ENCODE results near the gene IL1RAPL1.

IL1RAPL1 gene

DNA sequence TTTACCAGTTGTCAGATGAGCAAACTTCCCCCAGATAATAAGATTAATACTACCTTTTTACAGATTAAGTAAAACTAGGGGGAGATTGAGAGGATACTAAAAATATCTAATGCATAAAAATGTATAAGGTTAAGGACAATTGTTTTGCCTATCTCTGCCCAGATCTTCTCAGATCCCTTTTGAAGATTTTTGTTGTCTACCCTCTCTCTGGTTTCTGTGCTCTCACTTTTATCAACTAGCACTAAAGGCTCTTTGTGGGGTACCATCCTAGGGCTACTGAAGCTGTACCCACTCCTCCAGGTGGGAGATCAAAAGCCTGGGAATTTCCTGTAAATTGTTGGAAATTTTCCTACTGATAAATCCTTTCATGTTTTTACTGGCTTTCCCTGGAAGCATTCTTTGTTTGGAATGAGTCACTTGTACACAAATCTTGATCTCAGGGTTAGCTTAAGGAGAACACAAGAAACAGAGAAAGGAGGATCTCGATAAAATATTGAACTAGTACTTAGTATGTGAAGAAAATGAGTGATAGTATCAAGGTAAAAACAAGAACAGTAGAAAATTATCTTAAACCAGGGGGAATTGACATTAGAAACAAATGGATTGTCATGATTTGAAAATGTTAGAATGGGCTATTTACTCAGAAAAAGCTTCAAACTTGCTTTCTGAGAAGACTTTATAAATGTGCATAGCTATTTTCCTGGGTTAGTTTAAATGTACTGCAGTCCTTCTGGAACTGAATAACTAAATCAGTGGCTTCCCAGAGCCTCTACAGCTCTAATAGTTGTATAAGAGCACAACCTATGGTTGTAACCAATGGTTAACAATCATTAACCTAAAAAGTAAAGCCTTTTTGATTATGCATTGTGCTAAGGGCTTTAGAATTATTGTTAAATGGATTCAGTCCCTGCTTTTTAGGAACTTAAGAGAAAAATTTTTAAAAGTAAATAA is 948.2 kb downstream of the IL1RAPL1 start:
- no peak for DNase-seq (ENCODE audit: low spot score)

DNA sequence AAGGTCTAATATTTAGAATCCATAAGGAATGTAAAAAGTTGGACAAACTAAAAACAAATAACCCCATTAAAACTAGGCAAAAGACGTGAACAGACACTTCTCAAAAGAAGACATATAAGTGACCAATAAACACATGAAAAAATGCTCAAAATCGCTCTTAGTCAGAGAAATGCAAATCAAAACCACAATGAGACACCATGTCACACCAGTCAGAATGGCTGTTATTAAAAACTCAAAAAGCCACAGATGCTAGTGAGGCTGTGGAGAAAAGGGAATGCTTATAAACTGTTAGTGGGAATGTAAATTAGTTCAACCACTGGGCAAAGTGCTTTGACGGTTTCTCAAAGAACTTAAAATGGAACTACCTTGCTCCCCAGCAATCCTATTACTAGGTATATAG is 953.8 kb downstream of the IL1RAPL1 start:
- no peak for DNase-seq (ENCODE audit: low spot score)

DNA sequence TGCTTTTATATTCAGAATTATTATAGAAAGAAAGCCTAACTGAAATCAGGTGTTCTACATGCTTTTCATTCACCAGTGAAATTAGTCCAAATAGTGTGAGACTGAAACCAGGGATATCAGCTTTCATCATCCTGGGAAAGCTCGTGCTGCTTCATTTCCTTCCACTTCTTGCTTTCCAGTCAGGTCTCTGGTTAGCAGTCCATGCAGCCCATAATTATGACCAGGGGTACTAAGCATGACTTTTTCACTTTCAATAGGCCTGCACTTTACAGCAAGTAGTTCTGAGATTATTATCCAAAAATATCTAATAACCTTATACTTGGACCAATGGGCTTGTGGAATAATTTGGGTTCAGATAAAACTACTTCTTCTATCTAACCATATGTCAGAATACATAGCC is 954.9 kb downstream of the IL1RAPL1 start:
- DNase-seq (ENCODE audit: low spot score), result no peak

DNA sequence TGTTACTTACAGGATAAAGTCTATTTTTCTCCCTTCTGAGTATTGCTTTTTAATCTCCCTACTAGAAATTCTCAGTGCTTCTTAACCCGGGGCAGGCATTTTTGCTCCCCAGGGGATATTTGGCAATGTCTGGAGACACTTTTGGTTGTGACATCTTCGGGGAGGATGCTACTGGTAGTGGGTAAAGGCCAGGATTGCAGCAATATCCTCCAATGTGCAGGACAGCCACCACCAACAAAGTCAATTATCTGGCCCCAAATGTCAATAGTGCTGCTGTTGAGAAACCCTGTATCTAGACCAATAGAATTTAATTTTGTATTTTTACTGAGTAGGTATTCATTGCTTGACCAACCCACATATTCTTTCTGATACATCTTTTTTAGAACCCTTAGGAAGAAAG is 958.6 kb downstream of the IL1RAPL1 start:
- no peak for DNase-seq (ENCODE audit: low spot score)

DNA sequence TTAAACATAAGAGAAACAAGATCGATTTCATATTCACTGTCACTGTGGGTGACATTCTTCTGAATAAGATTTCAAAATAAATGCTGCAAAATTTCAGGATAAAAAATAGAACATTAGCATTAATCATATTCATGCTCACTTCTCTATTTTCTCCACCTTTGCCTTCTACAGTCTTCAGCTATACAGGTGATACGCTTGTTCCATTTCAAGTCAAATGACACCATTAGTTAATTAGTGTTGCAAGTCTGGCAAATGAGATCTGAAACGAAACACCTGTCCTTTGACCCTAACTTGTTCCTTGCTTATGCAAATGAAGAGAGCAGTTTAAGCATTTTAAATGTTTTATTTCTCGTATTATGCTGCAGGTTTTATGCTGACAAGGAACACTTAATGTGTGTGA is 960.6 kb downstream of the IL1RAPL1 start:
- no peak for DNase-seq (ENCODE audit: low spot score)

DNA sequence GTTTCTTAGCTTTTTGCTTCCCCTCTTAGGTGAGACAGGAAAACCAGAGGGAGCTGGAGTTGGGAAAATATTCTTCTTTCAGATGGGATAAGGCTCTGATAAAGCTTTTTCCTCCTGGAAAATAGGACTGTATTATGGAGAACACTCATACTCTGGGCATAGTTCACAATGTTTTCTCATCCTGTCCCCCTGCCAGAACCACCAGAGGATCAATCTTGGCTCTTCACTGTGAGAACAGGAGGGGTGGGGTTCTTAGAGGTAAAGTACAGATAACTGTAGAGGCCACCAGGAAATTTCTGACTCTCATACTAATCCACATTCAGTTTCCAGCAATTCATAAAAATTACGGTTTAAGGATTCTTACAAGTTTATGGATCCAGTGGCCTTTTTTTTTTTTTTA is 966.3 kb downstream of the IL1RAPL1 start:
- DNase-seq (ENCODE audit: low spot score), result no peak

DNA sequence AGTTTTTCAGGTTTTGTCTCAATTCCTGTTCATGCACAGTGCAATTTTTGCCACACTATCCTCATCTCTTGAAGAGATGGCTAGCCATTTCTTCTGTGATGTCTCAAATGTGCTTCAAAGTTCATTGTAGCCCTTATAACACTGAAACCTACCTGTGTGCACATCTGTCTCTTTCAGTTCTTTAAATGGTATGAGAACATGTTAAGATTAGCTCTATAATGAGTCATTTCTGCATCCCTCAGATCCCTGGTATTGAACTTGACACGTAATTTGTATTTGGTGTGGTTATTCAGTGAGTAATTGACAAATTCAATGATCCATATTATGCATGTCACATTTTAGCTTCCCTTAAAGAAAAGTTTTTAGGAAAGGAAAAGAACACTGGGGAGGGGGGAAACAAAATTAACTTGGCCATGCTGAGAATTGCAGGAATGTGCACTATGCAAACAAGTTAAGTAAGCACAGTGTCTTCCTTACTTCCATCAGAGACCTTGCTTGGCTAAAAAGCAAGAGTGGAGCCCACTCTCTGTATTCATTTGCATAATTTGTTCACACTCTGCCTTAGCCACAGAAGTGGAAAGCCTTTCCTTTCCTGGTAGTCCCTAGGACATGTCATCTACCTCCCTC is 968.3 kb downstream of the IL1RAPL1 start:
- peak; percentile 8 for DNase-seq (ENCODE audit: low spot score)

DNA sequence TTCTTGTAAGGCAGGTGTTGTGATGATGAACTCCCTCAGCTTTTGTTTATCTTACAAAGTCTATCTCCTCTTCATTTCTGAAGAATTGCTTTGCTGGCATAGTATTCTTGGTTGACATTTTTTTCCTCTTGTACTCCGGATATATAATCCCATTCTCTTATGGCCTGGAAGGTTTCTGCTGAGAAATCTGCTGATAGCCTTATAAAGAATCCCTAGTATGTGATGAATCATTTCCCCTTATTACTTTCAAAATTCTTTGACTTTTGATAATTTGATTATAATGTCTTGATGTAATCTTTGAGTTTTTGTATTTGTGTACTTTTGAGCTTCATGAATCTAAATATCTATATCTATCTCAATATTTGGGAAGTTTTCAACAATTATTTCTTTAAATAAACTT is 972.8 kb downstream of the IL1RAPL1 start:
- no peak for DNase-seq (ENCODE audit: low spot score)

DNA sequence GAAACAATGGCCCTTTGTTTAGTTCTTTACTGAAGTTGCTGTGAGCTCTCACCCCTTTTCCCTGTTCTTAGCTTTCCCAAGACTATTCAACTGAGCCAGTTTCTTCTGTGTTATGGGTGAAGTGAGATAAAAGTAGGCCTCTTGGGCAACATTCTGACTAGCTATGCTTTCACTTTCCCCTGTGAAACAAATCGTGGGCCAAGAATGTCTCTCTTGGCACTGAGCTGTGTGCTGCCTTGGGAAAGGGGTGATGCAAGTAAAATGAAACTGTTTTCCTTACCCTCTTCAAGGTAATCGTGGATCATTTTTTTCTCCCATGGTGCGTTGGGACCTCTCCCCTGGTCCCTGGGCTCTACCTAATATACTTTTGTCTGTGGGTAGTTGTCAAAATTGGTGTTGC is 974.2 kb downstream of the IL1RAPL1 start:
- no peak for DNase-seq (ENCODE audit: low spot score)

DNA sequence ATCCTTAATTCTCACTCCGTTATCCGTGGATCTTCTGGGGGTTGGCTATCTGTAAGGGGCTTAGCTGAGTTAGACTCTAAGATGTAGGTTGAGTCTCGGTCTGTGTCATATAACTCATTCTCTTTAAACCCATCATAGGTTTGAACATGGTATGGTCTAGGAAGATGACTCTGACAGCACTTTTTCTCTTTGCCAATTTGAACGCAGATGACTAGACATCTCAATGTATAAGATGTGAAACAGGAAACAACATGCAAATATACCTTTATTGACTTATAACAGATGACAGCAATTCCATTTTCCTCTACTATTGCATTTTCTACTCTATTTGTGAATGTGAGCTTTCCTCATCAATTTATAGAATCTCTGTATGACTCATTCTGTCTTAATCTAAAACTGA is 993.3 kb downstream of the IL1RAPL1 start:
- DNase-seq (ENCODE audit: low spot score), result no peak

DNA sequence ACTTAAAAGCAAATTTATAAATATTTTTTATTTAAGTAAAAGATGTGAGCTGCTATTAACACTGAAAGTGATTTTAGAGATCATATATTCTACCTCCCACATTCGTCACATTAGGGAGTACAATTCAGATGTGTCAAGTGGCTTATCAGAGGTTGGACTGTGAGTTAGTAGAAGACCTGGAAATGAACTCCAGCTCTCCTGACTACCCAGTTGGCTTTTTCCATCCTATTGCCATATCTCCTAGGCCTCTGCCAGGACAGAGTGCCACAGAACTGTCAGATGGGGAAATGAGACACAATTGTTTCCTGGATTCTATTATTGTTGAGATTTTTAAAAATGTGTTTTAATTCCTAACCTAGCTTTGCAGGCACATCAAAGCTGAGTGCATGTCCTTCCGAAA is 994.0 kb downstream of the IL1RAPL1 start:
- DNase-seq (ENCODE audit: low spot score), result no peak

DNA sequence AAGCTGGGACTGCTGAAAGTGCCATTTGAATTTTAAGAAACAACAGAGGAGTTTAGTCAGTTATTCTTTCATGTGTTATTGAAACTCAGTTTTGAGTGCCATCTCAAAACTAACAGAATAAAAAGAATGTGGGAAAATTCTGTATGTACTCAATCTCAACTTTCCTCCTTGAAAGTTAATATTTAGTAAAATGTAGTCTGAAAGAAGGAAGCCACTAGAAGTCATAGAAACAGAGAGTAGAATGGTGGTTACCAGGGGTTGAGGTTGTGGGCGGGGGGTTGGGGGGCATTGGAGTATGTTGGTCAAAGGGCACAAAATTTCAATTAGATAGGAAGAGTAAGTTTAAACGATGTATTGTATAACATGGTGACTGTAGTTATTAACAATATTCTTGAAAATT is 999.9 kb downstream of the IL1RAPL1 start:
- no peak for DNase-seq (ENCODE audit: low spot score)

DNA sequence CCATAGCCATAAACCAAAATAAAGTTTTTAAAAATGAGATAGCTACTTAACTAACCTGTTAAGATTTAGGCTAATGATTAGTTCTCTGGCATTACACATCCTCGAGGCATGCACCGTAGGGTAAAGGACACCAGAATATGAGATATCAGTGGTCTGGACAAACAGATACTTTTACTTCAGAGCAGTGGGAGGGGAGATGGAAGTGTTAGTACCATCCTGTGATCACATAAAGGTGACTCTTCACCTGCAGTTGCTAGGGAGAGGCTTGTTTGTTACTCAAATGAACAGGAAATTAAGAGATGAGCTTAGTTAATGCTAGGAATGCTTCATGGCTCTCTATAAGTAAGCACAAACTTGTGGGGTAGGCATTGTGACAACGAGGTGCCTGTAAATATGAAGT is 1003.7 kb downstream of the IL1RAPL1 start:
- DNase-seq (ENCODE audit: low spot score), result peak; percentile 63

DNA sequence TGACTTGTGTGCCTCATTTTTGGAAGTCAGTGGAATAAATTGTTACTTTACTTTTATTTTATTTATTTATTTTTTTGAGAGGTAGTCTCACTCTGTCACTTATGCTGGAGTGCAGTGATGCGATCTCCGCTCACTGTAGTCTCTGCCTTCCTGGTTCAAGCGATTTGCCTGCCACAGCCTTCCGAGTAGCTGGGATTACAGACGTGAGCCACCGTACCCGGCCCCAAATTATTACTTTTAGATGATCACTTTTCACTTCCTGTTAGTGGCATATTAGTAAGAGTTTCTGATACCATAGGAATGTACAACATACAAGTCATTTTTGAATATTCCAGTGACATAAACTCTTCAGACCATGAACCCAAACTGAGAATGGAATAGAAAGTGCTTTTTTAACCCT is 1017.1 kb downstream of the IL1RAPL1 start:
- DNase-seq (ENCODE audit: low spot score), result no peak

DNA sequence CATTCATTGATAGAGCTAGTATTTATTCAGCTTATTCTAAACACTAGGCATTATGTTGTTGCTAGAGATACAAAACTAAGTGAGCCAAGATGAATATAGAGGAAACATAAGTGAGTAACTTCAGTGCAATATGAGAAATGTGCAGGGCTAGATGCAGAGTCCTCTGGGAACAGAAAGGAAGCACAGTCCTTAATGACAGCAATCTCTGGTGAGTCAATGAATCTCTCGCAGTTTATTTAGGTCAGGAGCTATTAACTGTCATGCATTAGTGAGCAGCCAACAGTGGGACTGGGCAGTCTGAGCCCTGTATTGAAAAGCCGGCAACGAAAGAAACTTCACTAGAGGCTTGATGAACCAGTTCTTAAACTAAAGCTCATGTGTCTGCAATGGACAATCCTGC is 1030.0 kb downstream of the IL1RAPL1 start:
- DNase-seq (ENCODE audit: low spot score), result peak; percentile 71

DNA sequence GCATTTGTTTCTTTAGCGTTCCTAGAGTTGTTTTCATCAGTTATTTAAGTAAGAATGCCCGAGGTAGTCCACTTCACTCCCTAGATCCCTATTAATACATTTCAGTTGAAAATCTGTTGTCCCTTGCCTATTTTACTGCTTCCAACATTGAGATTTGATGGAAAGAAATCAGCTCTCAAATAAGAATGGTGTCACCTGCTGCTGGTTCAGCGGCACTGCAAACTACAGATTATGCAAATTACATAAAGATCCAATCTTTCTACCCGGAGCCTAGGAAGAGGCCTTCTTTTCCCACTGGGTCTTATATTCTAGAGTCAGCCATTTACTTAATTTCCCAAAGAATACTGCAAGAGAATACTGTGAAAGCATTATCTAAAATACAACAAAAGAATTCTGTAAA is 1030.5 kb downstream of the IL1RAPL1 start:
- peak; percentile 17 for DNase-seq (ENCODE audit: low spot score)

DNA sequence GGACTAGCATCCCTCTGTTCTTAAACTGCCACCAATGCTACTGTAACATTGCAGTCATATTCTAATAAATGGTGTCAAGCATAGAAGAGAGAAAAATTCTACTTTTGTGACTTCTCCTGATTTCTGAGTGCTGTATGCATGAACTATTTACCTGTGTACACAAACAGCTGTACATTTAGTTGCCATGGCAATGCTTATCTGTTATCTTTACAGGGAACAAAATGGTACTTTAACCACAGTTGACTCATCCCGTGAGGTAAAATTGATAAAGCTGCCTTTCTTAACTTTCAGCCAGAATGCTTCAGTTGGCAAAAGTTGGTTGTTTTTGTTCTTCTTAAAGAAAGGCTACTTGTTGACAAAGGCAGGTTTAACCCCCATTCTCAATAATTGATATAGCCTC is 1040.6 kb downstream of the IL1RAPL1 start:
- no peak for DNase-seq (ENCODE audit: low spot score)

DNA sequence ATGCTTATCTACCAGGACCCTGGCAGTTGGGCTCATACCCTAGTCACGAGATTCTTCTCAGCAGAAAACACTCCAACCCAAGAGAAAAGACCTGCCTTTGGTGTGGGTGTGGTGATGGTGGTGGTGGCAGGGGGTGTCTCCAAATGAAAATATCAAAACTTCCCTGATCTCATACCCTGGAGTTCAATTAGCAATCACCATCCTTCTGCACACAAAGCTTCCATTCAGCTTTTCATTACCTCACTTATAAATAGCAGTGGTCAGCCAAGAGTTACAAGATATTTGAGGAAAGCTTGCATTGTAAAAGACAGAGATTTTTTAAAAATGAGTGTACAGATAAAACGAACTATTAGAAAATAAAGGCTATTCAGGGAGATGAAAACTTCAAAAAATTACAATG is 1047.3 kb downstream of the IL1RAPL1 start:
- DNase-seq (ENCODE audit: low spot score), result peak; percentile 27

DNA sequence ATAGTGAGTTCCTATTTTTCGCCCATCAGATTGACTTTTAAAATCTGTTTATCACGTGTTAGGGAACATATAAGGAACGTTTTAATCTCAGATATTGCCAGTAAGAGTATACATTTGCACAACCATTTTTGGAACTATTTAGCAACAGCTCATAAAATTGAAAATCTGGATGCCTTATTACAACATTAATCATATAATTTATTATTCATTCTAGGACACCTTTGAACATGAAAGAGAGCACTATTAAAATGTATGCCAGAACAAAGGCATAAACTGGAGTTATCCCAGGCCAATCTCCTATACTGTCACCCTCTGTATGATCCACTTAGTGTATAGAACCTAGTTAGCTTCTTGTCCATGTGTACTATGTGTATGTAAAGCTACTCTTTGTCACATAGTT is 1049.1 kb downstream of the IL1RAPL1 start:
- no peak for DNase-seq (ENCODE audit: low spot score)

DNA sequence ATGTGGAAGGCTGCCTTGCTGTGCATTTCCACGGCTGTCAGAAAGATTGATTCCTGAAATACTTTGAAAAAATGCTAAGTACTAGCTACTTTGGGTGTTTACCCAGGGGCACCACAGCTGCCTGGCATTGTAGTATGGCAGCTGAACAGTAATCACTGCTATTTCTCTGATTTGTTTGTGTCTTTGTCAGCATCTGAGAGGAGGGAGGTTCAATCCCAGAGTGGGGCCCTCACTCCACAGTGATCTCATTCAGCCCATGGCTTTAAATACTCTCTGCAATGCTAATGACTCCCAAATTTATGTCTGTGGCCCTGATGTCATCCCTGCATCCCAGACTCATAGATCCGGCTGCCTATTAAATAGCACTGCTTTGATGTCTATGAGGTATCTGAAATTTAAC is 1052.9 kb downstream of the IL1RAPL1 start:
- no peak for DNase-seq (ENCODE audit: low spot score)

DNA sequence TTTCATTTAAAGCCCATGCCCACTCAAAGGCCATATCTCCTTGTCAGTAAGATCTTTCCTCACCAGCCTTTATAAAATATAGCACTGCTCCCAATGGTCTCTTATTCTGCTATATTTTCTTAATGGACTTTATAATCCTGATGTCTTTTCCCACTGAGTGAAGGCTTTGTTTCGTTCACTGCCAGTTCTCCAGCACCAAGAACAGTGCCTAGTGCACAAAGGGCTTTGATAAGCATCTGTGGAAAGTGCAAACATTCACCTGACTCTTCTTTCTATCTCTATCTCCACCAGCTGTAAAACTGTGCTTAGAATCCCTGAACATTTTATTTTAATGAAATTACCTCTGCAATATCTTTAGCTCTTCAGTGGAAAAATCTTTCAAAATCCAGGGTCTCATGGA is 1054.2 kb downstream of the IL1RAPL1 start:
- DNase-seq (ENCODE audit: low spot score), result no peak

DNA sequence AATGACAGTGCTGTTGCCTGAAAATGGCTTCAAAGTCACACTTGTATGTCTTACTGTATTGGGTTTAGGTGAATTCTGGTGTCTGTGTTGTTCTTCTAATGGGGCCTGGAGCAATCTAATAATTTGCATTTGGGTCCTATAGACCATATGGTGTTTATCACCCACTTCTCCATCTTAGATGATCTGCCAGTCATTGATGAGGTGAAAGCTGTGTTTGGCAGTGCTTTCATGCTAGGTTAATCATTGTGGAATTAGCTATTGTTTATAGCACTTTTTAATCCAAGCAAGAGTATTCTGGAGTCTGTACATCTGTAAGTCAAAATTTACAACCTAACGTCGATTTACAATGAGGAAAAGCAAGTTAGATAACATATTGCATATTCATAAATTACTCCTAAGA is 1055.9 kb downstream of the IL1RAPL1 start:
- no peak for DNase-seq (ENCODE audit: low spot score)

DNA sequence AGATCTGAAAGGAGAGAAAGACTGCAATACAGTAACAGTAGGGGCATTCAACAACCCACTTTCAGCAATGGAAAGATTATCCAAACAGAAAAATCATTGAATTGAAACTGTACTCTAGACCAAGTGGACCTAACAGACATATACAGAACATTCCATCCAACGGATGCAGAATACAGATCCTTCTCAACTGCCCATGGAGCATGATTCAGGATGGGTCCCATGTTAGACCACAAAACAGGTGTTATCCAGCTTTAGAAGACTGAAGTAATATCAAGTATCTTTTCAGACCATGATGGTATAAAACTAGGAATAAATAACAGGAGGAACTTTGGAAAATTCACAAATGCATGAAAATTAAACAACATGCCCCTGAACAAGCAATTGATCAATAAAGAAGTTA is 1060.9 kb downstream of the IL1RAPL1 start:
- DNase-seq (ENCODE audit: low spot score), result no peak

DNA sequence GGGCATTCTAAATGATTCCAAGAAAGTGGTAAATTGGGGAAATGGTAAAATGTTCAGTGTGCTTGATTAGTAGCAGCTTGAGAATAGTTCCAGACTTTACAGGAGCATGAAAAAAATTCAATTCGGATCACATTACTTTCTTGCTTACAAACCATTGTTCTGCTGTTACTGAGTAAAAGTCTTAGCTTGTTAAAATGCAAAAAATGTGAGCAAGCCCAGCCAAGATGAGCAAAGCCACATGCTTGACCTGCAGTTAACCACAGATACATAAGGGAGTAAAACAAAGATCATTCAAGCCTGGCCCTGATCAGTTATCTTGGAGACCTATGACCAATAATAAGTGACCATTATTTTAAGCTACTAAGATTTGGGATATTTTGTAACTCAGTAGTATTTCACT is 1065.2 kb downstream of the IL1RAPL1 start:
- peak; percentile 81 for DNase-seq (ENCODE audit: low spot score)

All from kidney tubule cell (primary cell).